Hepatocyte (in vitro differentiated cells): ENCODE data around the gene HSPBAP1.

Source experiments
- CTCF ChIP-seq: fragments of 200-600 bp; sonication (generic); IDR thresholded peaks from 2 replicates; pipeline ENCODE4 v1.5.1; 2016; ENCODE audit warnings: antibody characterized with exemption, mild to moderate bottlenecking; ENCODE audit not compliant: poor library complexity
- EZH2phosphoT487 ChIP-seq: fragments of 200-600 bp; sonication (generic); IDR thresholded peaks from one replicate; pipeline ENCODE4 v1.6.1; 2018; ENCODE audit warnings: antibody characterized with exemption, mild to moderate bottlenecking, low read depth, moderate library complexity; ENCODE audit not compliant: unreplicated experiment, severe bottlenecking

GRCh38 chr3:122770521-122771202, 23.0 kb downstream of the HSPBAP1 start:
- TF ChIP-seq CTCF (no peak), EZH2phosphoT487 (no peak)
